ENCODE measurements around the gene FAM20C. TPM values are rescaled to one million over a fixed set of nuclear protein-coding genes. Genes with fewer than 3 reads are reported as not detected.

FAM20C gene
- total RNA-seq, 2 experiments from 2014 or later, result not detected

DNA sequence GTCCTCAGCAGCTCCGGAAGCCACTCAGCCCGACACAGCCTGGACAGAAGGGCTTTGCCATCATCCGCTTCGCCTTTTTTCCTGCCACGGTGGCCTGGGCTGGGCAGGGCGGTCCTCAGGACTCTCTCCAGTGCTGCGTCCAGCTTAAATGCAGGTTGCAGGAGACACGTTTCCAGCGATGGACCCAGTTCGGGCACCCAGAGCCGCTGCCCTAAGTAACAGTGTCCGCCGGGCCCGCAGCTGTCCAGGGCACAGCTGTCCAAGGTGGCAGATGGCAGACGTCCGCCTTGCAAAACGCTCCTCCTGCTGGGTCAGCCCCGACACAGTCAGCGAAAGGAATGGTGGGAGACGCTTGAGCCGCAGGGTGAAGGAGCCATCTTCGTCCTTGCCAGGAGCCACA is 60.6 kb downstream of the FAM20C start:
- Histone ChIP-seq H3K9me2 (ENCODE audit: insufficient read depth, low read length) (no peaks in the 10 kb centered on the region), H3K4me1 (ENCODE audit: insufficient read depth, low read length, poor library complexity, severe bottlenecking) (no peaks in the 10 kb centered on the region), H3K79me2 (ENCODE audit: insufficient read depth, low read depth, low read length) (no peaks in the 10 kb centered on the region), H2AFZ (ENCODE audit: low read length) (no peak overlapping the region), H3K4me3 (ENCODE audit: low read depth, low read length, poor library complexity, severe bottlenecking) (no peak overlapping the region), H3K27ac (ENCODE audit: low read depth, low read length, poor library complexity, severe bottlenecking) (no peak overlapping the region), H3K36me3 (ENCODE audit: insufficient read depth, low read length) (no peaks in the 10 kb centered on the region), H4K20me1 (ENCODE audit: insufficient read depth, low read length) (no peaks in the 10 kb centered on the region), H3K4me2 (ENCODE audit: low read length) (no peak overlapping the region), H3K9me3 (ENCODE audit: low read length) (no peaks in the 10 kb centered on the region)
- ChIA-PET CTCF (ENCODE audit: unreplicated experiment) (no interaction called here), POLR2A (no interaction called here)
- TF ChIP-seq EZH2phosphoT487 (IDR thresholded peaks at IDR 0.05; ENCODE audit: borderline replicate concordance, low read depth, low read length), result no peak
- TF ChIP-seq CTCF (conservative IDR thresholded peaks at IDR 0.05; ENCODE audit: low read length), result no peak
- intact Hi-C loops (cut with micrococcal nuclease; ENCODE audit: unreplicated experiment), result no loop called here
- no TSS peak for BruUV-seq (replicated peaks)
- DNase-seq (ENCODE audit: low spot score), result no peak

DNA sequence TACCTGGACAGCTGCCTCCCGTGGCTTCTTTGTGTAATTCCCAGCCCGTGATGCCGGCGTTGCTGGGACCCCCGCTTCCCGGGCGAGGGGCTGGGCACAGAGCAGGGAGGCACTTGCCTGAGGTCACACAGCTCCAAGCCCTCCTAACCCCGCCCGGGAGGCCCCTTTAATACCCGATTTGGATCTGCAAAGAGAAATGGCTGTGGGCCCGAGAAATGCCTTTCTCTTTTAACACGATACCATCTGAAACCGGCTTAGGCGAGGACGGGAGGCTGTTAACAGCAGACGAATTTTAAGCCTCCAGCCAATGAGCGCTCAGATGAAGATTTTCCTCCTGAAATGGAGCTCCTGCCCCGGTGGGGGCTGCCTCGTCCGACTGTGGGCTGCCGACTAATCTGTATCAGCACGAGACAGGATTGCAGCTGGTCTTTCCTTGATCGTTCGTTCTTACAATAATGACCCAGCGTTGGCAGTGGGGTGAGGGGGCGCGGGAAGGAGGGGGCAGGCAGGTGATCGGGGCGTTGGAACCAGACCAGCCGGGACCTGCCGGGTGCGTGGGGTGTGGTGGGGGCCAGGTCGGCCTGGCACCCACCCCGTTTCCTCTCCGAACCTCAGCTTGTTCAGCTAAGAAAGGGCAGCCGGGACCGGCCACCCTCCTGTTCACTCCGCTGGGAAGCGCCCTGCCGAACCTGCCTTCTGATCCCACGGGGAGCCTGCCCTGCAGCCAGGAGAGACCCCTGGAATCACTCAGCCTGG is 61.4 kb downstream of the FAM20C start:
- no peaks in the 10 kb centered on the region for H3K9me3 ChIP-seq (ENCODE audit: low read length)
- ChIA-PET POLR2A (no interaction called here), CTCF (ENCODE audit: unreplicated experiment) (no interaction called here)
- H3K36me3 ChIP-seq (ENCODE audit: insufficient read depth, low read length), result no peaks in the 10 kb centered on the region
- no peak overlapping the region for H3K4me2 ChIP-seq (ENCODE audit: low read length)
- H3K9me2 ChIP-seq (ENCODE audit: insufficient read depth, low read length), result no peaks in the 10 kb centered on the region
- H4K20me1 ChIP-seq (ENCODE audit: insufficient read depth, low read length), result no peaks in the 10 kb centered on the region
- H3K79me2 ChIP-seq (ENCODE audit: insufficient read depth, low read depth, low read length), result no peaks in the 10 kb centered on the region
- intact Hi-C loops (cut with micrococcal nuclease; ENCODE audit: unreplicated experiment), result no loop called here
- TF ChIP-seq EZH2phosphoT487 (IDR thresholded peaks at IDR 0.05; ENCODE audit: borderline replicate concordance, low read depth, low read length), result no peak
- no peak for TF ChIP-seq CTCF (conservative IDR thresholded peaks at IDR 0.05; ENCODE audit: low read length)
- H3K4me3 ChIP-seq (ENCODE audit: low read depth, low read length, poor library complexity, severe bottlenecking), result no peak overlapping the region
- BruUV-seq (replicated peaks), result no TSS peak
- H3K27ac ChIP-seq (ENCODE audit: low read depth, low read length, poor library complexity, severe bottlenecking), result no peak overlapping the region
- DNase-seq (ENCODE audit: low spot score), result no peak
- H3K4me1 ChIP-seq (ENCODE audit: insufficient read depth, low read length, poor library complexity, severe bottlenecking), result no peaks in the 10 kb centered on the region
- H2AFZ ChIP-seq (ENCODE audit: low read length), result no peak overlapping the region

GRCh38 chr7:254337-255037 is 62.1 kb downstream of the FAM20C start:
- ChIA-PET POLR2A (no interaction called here), CTCF (ENCODE audit: unreplicated experiment) (no interaction called here)
- H3K4me1 ChIP-seq (ENCODE audit: insufficient read depth, low read length, poor library complexity, severe bottlenecking), result no peaks in the 10 kb centered on the region
- H3K36me3 ChIP-seq (ENCODE audit: insufficient read depth, low read length), result no peaks in the 10 kb centered on the region
- no peaks in the 10 kb centered on the region for H3K79me2 ChIP-seq (ENCODE audit: insufficient read depth, low read depth, low read length)
- no peaks in the 10 kb centered on the region for H4K20me1 ChIP-seq (ENCODE audit: insufficient read depth, low read length)
- BruUV-seq (replicated peaks), result no TSS peak
- H3K27ac ChIP-seq (ENCODE audit: low read depth, low read length, poor library complexity, severe bottlenecking), result no peak overlapping the region
- intact Hi-C loops (cut with micrococcal nuclease; ENCODE audit: unreplicated experiment), result no loop called here
- no peak overlapping the region for H2AFZ ChIP-seq (ENCODE audit: low read length)
- no peak for DNase-seq (ENCODE audit: low spot score)
- H3K4me2 ChIP-seq (ENCODE audit: low read length), result no peak overlapping the region
- TF ChIP-seq EZH2phosphoT487 (IDR thresholded peaks at IDR 0.05; ENCODE audit: borderline replicate concordance, low read depth, low read length), result no peak
- TF ChIP-seq CTCF (conservative IDR thresholded peaks at IDR 0.05; ENCODE audit: low read length), result no peak
- no peaks in the 10 kb centered on the region for H3K9me3 ChIP-seq (ENCODE audit: low read length)
- H3K9me2 ChIP-seq (ENCODE audit: insufficient read depth, low read length), result no peaks in the 10 kb centered on the region
- no peak overlapping the region for H3K4me3 ChIP-seq (ENCODE audit: low read depth, low read length, poor library complexity, severe bottlenecking)
